ENCODE results near the gene DNAI2. TPM values are rescaled to one million over a fixed set of nuclear protein-coding genes. Genes with fewer than 3 reads are reported as not detected.

The DNAI2 gene
- not detected in 2 replicates for total RNA-seq

GRCh38 chr17:74274060-74274708 is at the start of gene DNAI2:
DNAI2 (plus strand) TSS chr17:74274234; CDS start chr17:74281818, 7,584 bp downstream.

GRCh38 chr17:74325743-74326379 is 51.8 kb downstream of the DNAI2 start, which contains the start of gene KIF19:
KIF19 (plus strand) TSS chr17:74326226; CDS start chr17:74326350, 124 bp downstream.

GRCh38 chr17:74361230-74362068 is 87.4 kb downstream of the DNAI2 start, which contains the start of gene BTBD17:
BTBD17 (minus strand) TSS chr17:74361868; CDS start chr17:74361819, 49 bp downstream.

Other genes with a start within 250 kb of the DNAI2 start
- gene RPL38, start 70.6 kb upstream of the DNAI2 start, total RNA-seq = 443 and 550 TPM in 2 replicates
- 0.20 and 0.25 TPM in 2 replicates for gene TTYH2, start 60.7 kb upstream of the DNAI2 start, total RNA-seq
- 4.9 and 5.0 TPM in 2 replicates for gene KIF19, start 52.0 kb downstream of the DNAI2 start, total RNA-seq
- gene BTBD17, start 87.6 kb downstream of the DNAI2 start, total RNA-seq = not detected in 2 replicates
- not detected in 2 replicates for gene GPR142, start 93.3 kb downstream of the DNAI2 start, total RNA-seq
- 0.30 TPM in 1 of 2 replicates, not detected in the other for gene GPRC5C, start 157.9 kb downstream of the DNAI2 start, total RNA-seq
- gene CD300A, start 192.4 kb downstream of the DNAI2 start, total RNA-seq = not detected in 2 replicates